Measurements from ENCODE around the gene MLN.

The MLN gene

GRCh38 chr6:33790379-33790778, 13.4 kb downstream of the MLN start:
- in situ Hi-C loops (cut with HindIII; ENCODE audit: low sequenced_read_pairs): no loop called here

DNA sequence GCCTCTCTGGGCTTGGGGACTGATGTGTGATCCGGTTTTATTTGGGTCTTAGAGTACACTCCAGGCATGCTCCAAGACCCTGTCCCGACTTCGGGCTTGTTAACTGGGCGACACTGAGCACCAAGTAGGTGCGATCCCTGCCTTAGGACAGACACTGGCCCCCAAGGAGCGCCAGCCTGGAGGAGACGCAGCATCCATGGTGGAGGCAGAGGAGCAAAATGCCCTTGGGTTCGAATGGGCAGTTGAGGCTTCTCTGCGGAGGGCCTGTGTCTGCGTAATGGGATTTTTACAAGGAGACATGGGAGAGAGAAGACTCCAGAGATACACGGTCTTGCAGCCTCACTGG, 14.3 kb downstream of the MLN start:
- in situ Hi-C loops (cut with HindIII; ENCODE audit: low sequenced_read_pairs): no loop called here

DNA sequence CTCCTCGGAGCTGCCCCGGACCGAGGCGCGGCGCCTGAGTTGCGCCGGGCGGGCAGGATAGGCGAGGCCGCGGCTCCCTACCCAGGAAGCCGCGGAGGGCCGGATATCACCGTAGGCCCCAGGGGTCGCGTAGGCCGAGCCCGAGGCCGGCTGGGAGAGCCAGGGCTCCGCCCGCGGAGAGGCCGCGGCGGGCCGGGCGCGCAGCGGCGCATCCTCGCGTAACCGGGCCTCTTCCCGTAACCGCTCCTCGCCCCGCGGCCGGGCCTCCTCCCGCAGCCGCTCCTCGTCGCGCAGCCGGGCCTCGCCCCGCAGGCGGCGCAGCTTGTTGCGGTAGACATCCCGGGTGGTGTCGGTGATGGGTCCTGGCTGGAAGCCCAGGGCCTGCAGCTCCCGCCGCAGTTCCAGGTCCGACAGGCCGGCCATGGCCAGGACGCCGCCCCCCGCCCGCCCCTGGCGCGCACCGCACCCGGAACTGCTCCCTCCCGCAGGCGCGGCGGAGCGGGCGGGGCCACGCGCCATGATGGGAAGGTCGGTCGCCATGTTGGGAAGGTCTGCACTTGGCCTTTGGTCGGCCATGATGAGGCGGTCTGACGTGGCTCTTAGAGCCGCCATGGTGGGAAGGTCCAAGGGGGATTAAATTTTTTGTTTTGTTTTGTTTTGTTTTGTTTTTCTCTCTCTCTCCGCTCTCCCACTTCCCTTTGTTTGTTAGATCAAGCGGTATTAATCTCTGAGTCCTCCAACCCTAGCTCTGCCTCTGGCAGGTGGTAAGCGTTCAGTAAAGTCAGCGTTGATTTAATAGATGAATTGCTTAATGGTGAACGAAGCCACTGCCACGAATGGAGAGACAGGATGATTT, 14.9 kb downstream of the MLN start, which contains the start of gene LEMD2:
Gene LEMD2 (minus strand): TSS at position 437 of the 856 bp plus-strand sequence. CDS start 14 bp downstream, at position 423.
- in situ Hi-C loops (cut with HindIII; ENCODE audit: low sequenced_read_pairs): no loop called here

GRCh38 chr6:33787954-33788693, 15.7 kb downstream of the MLN start:
- in situ Hi-C loops (cut with HindIII; ENCODE audit: low sequenced_read_pairs): no loop called here

GRCh38 chr6:33787346-33787953, 16.4 kb downstream of the MLN start:
- in situ Hi-C loops (cut with HindIII; ENCODE audit: low sequenced_read_pairs): no loop called here

GRCh38 chr6:33786736-33787135, 17.1 kb downstream of the MLN start:
- in situ Hi-C loops (cut with HindIII; ENCODE audit: low sequenced_read_pairs): no loop called here

DNA sequence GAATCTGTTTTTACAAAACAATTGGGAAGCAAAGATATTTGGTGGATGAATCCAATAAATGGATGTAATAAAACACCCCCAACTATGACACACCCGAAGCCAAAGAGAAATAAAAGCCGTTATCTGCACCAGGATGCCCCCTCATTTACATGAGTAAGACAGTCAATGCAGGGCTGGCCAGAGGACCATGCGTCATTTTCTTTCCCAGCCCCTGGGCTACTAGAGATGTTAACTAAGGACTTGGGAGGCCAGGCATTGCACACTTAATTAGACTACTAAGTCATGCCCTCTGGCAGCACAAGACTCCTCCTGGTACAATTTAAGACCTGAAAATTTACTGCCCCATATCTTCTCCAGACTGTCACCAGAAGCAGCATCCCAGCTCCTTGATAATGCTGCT, 18.0 kb downstream of the MLN start:
- in situ Hi-C loops (cut with HindIII; ENCODE audit: low sequenced_read_pairs): no loop called here

GRCh38 chr6:33784787-33785186, 19.0 kb downstream of the MLN start:
- in situ Hi-C loops (cut with HindIII; ENCODE audit: low sequenced_read_pairs): no loop called here

GRCh38 chr6:33783781-33784520, 19.9 kb downstream of the MLN start:
- in situ Hi-C loops (cut with HindIII; ENCODE audit: low sequenced_read_pairs): no loop called here

DNA sequence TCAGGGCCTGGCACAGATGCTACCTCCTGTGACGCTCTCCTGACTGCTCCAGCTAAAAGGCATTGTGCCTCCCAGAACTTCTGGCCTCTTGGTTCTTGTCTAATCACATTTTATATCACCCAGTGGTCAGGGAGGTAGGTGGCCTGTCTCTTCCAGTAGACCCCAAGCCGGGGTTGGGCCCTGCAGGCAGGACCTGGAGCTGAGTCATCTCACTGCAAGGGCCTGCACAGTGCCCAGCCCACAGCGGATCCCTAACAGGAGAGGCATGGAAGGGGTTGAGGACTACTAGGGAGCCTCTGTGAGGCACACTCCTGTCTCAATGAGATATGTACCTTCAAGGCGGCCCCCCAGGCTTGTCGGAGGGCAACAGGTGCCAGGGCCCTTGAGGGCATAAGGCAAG, 21.2 kb downstream of the MLN start:
- in situ Hi-C loops (cut with HindIII; ENCODE audit: low sequenced_read_pairs): no loop called here

DNA sequence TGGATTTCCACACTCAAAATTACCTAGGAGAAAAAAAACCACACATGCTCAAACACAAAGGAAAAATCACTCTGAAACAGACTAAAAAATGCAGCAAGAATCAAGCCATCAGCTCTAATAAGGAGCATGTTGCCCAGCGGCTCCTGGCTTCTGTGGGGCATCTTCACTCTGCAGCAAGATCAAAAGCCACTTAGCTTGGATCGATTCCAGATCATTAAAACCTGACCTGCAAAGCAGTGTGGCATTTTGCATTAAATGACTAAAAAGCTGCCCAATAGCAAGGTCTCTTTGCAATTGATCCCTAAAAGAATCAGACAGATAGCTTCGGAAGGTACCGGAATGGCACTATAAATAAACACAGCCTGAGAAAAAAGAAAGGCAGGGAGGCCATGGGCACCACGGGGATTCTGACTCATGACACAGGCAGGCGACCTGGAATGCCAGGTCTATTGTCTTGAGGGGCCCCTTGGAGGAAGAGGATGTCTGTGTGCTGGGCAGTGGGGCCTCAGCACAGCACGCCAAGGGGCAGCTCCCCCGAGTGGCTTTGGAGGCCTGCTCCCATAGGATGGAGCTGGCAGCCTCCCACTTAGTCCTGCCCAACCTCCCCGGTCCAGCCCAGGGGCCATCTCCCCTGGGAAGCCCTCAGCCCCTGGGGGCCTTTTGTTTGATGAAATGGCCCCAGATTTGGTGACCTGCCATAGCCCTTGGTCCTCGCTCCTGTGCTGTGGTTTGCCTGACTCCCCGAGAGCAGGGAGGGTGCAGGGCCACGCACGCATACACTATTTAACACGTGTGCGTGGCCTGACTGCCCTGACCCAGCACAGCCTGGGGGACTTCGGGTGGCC, 22.4 kb downstream of the MLN start:
- in situ Hi-C loops (cut with HindIII; ENCODE audit: low sequenced_read_pairs): no loop called here

DNA sequence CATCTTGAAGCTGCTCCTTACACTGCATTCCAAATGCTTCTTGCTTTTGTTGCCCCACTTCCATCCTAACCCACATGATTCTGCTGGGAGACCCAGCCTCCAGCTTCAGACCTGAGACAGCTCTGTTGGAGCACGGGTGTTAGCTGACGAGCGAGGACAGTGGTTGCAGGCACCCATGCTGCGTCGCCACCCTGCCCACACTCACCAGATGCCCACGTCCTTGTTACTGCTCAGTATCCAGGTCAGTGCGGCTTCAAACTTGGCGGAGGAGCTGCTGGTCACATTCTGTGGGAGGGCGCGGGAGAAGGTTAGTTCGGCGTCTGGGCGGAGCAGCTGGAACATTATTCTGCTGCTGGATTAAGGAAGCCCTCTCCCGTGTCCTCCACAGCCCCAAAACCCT, 23.9 kb downstream of the MLN start:
- in situ Hi-C loops (cut with HindIII; ENCODE audit: low sequenced_read_pairs): no loop called here

DNA sequence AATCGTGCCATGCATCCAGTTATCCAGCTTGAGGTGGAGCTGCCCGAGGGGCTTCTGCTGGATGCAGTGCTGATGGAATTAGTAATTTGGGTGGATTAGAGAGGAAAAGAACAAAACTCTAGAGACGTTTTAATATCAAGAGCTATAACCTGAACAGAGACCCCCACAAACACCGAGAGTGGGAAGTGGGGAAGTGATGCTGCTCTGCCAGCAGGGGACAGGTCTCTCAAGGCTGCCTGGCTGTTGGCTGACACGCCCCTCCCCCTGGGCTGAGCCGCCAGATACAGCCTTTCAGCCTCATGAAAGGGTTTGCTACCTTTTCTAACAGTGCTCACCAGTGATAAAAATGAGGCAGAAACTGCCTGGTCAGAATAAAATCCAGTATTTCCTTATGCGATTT, 24.5 kb downstream of the MLN start:
- in situ Hi-C loops (cut with HindIII; ENCODE audit: low sequenced_read_pairs): no loop called here

GRCh38 chr6:33778444-33779121, 25.2 kb downstream of the MLN start:
- in situ Hi-C loops (cut with HindIII; ENCODE audit: low sequenced_read_pairs): no loop called here

DNA sequence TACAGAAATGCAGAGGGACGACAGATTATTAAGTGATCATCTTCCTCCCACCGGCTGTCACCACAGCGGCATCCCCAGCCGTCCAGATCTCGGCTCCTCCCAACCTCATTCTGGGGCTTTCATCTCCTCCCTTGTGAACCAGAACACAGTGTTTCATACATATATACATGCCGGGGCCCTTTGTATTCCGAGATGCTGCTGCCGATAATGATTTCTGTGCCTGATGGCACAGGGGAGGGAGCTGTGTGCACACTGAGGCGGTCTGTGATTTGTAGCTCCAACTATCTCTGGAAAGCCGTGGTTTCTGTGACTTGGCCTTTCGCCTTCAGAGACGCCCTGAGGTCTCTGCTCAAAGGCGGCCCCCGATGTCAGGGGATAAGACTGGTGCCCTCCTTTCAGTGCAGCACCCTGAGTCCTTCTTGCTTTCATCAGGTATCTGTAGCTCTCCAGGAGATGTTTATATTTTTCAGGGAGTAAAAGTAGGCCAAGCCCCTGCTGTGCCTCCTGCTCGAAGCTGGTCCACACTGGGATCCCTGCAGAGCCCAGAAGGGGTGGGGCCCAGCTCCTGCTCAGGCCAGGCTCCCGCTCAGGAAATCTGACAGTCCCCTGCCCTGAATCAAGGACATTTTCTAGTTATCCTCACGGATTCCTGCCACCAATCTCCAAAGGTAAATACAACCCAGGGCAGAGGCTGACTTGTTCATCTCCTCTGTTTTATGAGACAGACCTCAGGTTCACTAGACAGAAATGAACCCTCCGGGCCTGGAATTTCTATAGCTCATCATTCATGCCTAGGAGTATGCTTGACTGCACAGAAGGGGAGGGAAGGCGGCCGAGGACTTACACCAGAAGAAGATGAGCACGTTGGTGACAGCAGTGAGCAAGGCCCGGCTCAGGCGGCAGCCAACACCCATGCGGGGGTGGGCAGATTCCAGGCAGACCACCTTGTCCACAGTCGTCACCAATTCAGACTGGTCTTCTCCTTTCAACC, 26.1 kb downstream of the MLN start:
- in situ Hi-C loops (cut with HindIII; ENCODE audit: low sequenced_read_pairs): no loop called here

- in situ Hi-C loops (cut with HindIII; ENCODE audit: low sequenced_read_pairs): no loop called here
Measured at GRCh38 chr6:33776764-33777163, 27.0 kb downstream of the MLN start.

DNA sequence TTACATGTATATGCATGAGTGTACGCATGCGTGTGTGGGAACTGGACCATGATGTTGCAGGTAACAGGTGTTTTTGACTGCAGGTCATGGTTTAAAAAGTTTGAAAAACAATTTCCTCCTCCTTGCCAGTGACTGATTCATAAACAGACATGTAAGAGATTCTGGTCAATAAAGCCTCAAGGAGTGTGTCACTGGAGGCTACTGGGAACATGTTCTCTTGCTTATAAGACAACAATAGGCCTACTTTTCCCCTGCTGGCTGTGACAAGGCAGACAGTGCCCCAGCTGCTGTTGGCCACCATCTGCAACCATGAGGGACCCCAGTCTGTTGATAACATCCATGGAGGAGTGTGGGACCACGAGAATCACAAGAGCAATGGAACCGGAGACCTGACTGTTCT, 27.6 kb downstream of the MLN start:
- in situ Hi-C loops (cut with HindIII; ENCODE audit: low sequenced_read_pairs): no loop called here

- in situ Hi-C loops (cut with HindIII; ENCODE audit: low sequenced_read_pairs): no loop called here
Measured at GRCh38 chr6:33774774-33775173, 29.0 kb downstream of the MLN start.
